SU-DHL-6 (cell line): Measurements from ENCODE around the gene RACGAP1.

Source experiments
- H2AFZ ChIP-seq: fragments of 200-600 bp; sonication (generic); 2 replicates; pipeline ENCODE4 v1.6.1; 2014; ENCODE audit warnings: low read depth, mild to moderate bottlenecking, moderate library complexity, mixed read lengths, antibody characterized with exemption, low read length; ENCODE audit not compliant: severe bottlenecking
- H3F3A ChIP-seq: fragments of 200-600 bp; shearing (Covaris generic); 2 replicates; pipeline ENCODE4 v1.6.0; 2016; ENCODE audit warnings: antibody characterized with exemption, mild to moderate bottlenecking; ENCODE audit not compliant: insufficient read depth
- H3K27ac ChIP-seq: fragments of 200-600 bp; sonication (generic); 2 replicates; pipeline ENCODE4 v1.5.1; 2016; ENCODE audit warnings: low read depth, mild to moderate bottlenecking, low read length, moderate library complexity, mixed read lengths
- H3K27me3 ChIP-seq: fragments of 200-600 bp; sonication (generic), shearing (Covaris generic); 2 replicates; pipeline ENCODE4 v1.6.0; 2014; ENCODE audit warnings: mild to moderate bottlenecking, low read length
- H3K36me3 ChIP-seq: fragments of 200-600 bp; sonication (generic); 2 replicates; pipeline ENCODE4 v1.6.1; 2014; ENCODE audit warnings: mild to moderate bottlenecking, low read length, mixed read lengths
- H3K4me2 ChIP-seq: fragments of 300-600, 200-600 bp; shearing (Covaris generic), sonication (generic); 2 replicates; pipeline ENCODE4 v1.6.0; 2014; ENCODE audit warnings: low read length, low read depth, mild to moderate bottlenecking; ENCODE audit not compliant: poor library complexity, severe bottlenecking
- H3K4me3 ChIP-seq: fragments of 200-600 bp; sonication (generic); 2 replicates; pipeline ENCODE4 v1.5.1; 2014; ENCODE audit warnings: antibody characterized with exemption, low read length, mild to moderate bottlenecking, mixed read lengths; ENCODE audit not compliant: insufficient read depth, poor library complexity, severe bottlenecking
- H3K79me2 ChIP-seq: fragments of 200-600 bp; sonication (generic); 2 replicates; pipeline ENCODE4 v1.6.1; 2014; ENCODE audit warnings: mild to moderate bottlenecking, low read length, moderate library complexity; ENCODE audit not compliant: insufficient read depth
- H3K9ac ChIP-seq: fragments of 200-600 bp; sonication (generic); 2 replicates; pipeline ENCODE4 v1.7.0; 2014; ENCODE audit warnings: mild to moderate bottlenecking, low read length
- H3K9me2 ChIP-seq: fragments of 200-600 bp; sonication (generic); replicated peaks from 2 replicates; pipeline ENCODE4 v1.6.1; 2014; ENCODE audit warnings: low read length; ENCODE audit not compliant: insufficient read depth
- H3K9me3 ChIP-seq: fragments of 200-600 bp; sonication (generic); 2 replicates; pipeline ENCODE4 v1.6.1; 2014; ENCODE audit warnings: low read length, mixed read lengths; ENCODE audit not compliant: insufficient read depth
- H4K20me1 ChIP-seq: fragments of 200-600 bp; sonication (generic); 2 replicates; pipeline ENCODE4 v1.6.1; 2014; ENCODE audit warnings: low read depth, mild to moderate bottlenecking, antibody characterized with exemption, low read length, moderate library complexity, mixed read lengths
- CTCF ChIP-seq: fragments of 200-600 bp; sonication (generic); IDR thresholded peaks from one replicate; pipeline ENCODE4 v1.5.1; 2017; ENCODE audit warnings: antibody characterized with exemption, mild to moderate bottlenecking, low read length, moderate library complexity; ENCODE audit not compliant: insufficient read depth, poor library complexity, severe bottlenecking
- EZH2phosphoT487 ChIP-seq: fragments of 200-600 bp; sonication (generic), shearing (Covaris generic); conservative IDR thresholded peaks from 2 replicates; pipeline ENCODE4 v1.6.1; 2018; ENCODE audit warnings: mild to moderate bottlenecking, antibody characterized with exemption, low read length, moderate library complexity, mixed read lengths

Gene RACGAP1

DNA sequence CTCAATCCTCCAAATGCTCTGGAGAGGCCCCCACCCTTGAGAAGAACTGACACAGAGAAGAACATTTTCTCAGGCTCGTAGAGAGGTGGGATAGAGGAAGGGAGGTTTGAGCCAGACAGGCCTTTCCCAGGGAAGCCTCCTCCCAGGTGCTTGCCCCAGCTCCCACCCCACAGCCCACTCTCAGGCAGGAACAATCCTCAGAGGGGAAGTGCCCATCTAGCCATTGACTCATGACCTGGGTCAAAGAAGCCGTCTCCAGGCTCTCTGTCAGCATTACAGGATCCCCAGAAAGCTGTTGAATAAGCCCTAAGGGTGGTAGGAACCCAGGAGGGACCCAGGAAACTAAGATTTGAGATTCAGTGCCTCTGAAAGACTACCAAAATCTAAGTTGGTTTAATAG, 48.7 kb downstream of the RACGAP1 start:
- H3K9me2 ChIP-seq: no peaks in the 10 kb centered on the region
- no peaks in the 10 kb centered on the region for H3F3A ChIP-seq
- H3K27me3 ChIP-seq: no peaks in the 10 kb centered on the region
- no peaks in the 10 kb centered on the region for H3K36me3 ChIP-seq
- no peaks in the 10 kb centered on the region for H3K9me3 ChIP-seq
- no peak overlapping the region for H3K4me3 ChIP-seq
- no peak overlapping the region for H3K9ac ChIP-seq
- no peak overlapping the region for H3K27ac ChIP-seq
- no peak for TF ChIP-seq EZH2phosphoT487
- no peak for TF ChIP-seq CTCF
- no peak overlapping the region for H2AFZ ChIP-seq
- H4K20me1 ChIP-seq: no peaks in the 10 kb centered on the region
- H3K4me2 ChIP-seq: no peak overlapping the region
- no peaks in the 10 kb centered on the region for H3K79me2 ChIP-seq

DNA sequence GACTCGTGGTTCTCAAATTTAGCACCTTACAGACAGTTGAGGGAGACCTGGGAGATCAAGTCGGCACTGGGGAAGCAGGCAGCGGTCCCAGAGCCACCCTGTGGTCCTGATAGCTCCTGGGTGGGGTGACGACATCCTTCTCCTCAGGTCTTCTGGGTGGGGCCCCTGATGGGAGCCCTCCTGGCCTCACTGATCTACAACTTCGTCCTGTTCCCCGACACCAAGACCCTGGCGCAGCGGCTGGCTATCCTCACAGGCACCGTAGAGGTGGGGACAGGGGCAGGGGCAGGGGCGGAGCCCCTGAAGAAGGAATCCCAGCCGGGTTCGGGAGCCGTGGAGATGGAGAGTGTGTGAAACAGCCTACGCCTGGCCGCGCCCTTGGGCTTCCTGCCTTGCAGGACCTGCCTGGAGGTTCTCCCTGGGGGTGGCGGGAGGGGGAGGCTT, 50.0 kb downstream of the RACGAP1 start:
- Histone ChIP-seq H3K36me3 (no peaks in the 10 kb centered on the region), H3K9ac (no peak overlapping the region), H3F3A (no peaks in the 10 kb centered on the region), H3K9me2 (no peaks in the 10 kb centered on the region), H3K27me3 (no peaks in the 10 kb centered on the region), H3K9me3 (no peaks in the 10 kb centered on the region), H3K4me3 (no peak overlapping the region), H4K20me1 (no peaks in the 10 kb centered on the region), H2AFZ (no peak overlapping the region), H3K27ac (no peak overlapping the region), H3K4me2 (no peak overlapping the region), H3K79me2 (no peaks in the 10 kb centered on the region)
- TF ChIP-seq CTCF (no peak), EZH2phosphoT487 (no peak)

DNA sequence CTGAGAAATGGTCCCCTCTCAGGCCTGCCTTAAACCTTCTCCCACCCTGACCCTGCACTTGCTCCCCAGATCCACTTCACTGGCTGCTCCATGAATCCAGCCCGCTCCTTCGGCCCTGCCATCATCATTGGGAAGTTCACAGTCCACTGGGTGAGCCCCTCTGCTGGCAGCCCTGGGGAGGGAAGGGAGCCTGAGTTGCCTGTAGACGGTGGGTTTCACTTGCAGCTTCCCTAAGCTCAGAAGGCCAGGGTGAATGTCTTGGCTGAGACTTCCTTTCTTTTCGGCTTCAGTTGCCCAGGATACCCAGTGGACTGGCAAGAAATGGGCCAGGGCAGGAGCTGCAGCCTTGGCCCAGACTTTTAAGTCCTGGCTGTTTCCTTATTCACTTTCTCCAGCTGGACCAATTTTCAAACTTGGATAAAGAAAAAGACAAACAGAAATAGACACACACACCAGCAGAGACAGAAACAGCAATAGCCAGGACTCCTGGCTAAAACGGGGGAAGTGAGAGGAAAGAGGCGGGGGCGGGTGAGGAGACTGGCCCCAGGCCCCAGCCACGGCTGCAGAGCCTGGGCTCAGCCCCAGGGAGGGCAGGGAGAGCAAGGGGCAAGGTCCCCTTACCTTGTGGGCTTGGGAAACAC, 50.5 kb downstream of the RACGAP1 start:
- Histone ChIP-seq H3K79me2 (no peaks in the 10 kb centered on the region), H2AFZ (no peak overlapping the region), H4K20me1 (no peaks in the 10 kb centered on the region), H3K4me2 (no peak overlapping the region), H3F3A (no peaks in the 10 kb centered on the region), H3K9ac (no peak overlapping the region), H3K36me3 (no peaks in the 10 kb centered on the region), H3K9me3 (no peaks in the 10 kb centered on the region), H3K27ac (no peak overlapping the region), H3K27me3 (no peaks in the 10 kb centered on the region), H3K4me3 (no peak overlapping the region), H3K9me2 (no peaks in the 10 kb centered on the region)
- TF ChIP-seq EZH2phosphoT487: no peak
- no peak for TF ChIP-seq CTCF
